MCF 10A (cell line): ENCODE results near the gene PAGR1. TPM values are rescaled to one million over a fixed set of nuclear protein-coding genes. Genes with fewer than 3 reads are reported as not detected.

Experiments used
- BruUV-seq: library from RNA; stranded (reverse); fragments of 400-500 nt; replicated peaks from 2 replicates; lab custom pipeline; 2021; lab: Mats Ljungman, UMichigan
- CTCF ChIA-PET: fragments of 300-600 bp; sonication (Branson Sonifier 250); formaldehyde crosslinking; extraction: SDS; loops from one replicate; lab custom pipeline; 2021; ENCODE audit warnings: antibody characterized with exemption, inconsistent platforms; lab: Yijun Ruan, JAX
- POLR2A ChIA-PET: fragments of 300-600, 350-650 bp; sonication (Branson Sonifier 250); formaldehyde crosslinking; extraction: SDS; loops from one replicate; lab custom pipeline; 2020; ENCODE audit warnings: antibody characterized with exemption, inconsistent platforms; lab: Yijun Ruan, JAX
- DNase-seq: peaks from one replicate; pipeline ENCODE4 v3.0.0-alpha.2; 2018; ENCODE audit not compliant: unreplicated experiment
- H3K27ac Mint-ChIP-seq: one replicate; pipeline ENCODE4 v1.8.0; 2022; ENCODE audit warnings: mild to moderate bottlenecking, low read depth, mixed read lengths; ENCODE audit not compliant: unreplicated experiment
- H3K27me3 Mint-ChIP-seq: one replicate; pipeline ENCODE4 v1.8.0; 2022; ENCODE audit warnings: mixed read lengths; ENCODE audit not compliant: insufficient read depth, unreplicated experiment
- H3K36me3 Mint-ChIP-seq: one replicate; pipeline ENCODE4 v1.8.0; 2022; ENCODE audit warnings: mild to moderate bottlenecking, moderate library complexity, mixed read lengths; ENCODE audit not compliant: insufficient read depth, unreplicated experiment
- H3K4me1 Mint-ChIP-seq: one replicate; pipeline ENCODE4 v1.8.0; 2022; ENCODE audit warnings: mixed read lengths; ENCODE audit not compliant: insufficient read depth, unreplicated experiment
- H3K4me3 Mint-ChIP-seq: one replicate; pipeline ENCODE4 v1.8.0; 2022; ENCODE audit warnings: mild to moderate bottlenecking, moderate library complexity, mixed read lengths; ENCODE audit not compliant: unreplicated experiment
- H3K9me3 Mint-ChIP-seq: one replicate; pipeline ENCODE4 v1.8.0; 2022; ENCODE audit warnings: mixed read lengths; ENCODE audit not compliant: unreplicated experiment
- intact Hi-C: fragments of 100-400 bp; cut with micrococcal nuclease; formaldehyde crosslinking; loops from 2 replicates; pipeline ENCODE4 v1.14.1; 2022
- total RNA-seq: library from RNA; stranded (reverse); gene quantifications from 2 replicates; pipeline ENCODE4 v1.2.3, GENCODE V29; 2022
- TF ChIP-seq, protein P1 (sequence below): fragments of 200-600 bp; IDR thresholded peaks from one replicate; pipeline ENCODE4 v1.8.0; 2022; ENCODE audit warnings: antibody characterized with exemption, mild to moderate bottlenecking; ENCODE audit not compliant: unreplicated experiment

PAGR1 gene
- total RNA-seq, 1 experiment from 2014 or later: 25.0 TPM

DNA sequence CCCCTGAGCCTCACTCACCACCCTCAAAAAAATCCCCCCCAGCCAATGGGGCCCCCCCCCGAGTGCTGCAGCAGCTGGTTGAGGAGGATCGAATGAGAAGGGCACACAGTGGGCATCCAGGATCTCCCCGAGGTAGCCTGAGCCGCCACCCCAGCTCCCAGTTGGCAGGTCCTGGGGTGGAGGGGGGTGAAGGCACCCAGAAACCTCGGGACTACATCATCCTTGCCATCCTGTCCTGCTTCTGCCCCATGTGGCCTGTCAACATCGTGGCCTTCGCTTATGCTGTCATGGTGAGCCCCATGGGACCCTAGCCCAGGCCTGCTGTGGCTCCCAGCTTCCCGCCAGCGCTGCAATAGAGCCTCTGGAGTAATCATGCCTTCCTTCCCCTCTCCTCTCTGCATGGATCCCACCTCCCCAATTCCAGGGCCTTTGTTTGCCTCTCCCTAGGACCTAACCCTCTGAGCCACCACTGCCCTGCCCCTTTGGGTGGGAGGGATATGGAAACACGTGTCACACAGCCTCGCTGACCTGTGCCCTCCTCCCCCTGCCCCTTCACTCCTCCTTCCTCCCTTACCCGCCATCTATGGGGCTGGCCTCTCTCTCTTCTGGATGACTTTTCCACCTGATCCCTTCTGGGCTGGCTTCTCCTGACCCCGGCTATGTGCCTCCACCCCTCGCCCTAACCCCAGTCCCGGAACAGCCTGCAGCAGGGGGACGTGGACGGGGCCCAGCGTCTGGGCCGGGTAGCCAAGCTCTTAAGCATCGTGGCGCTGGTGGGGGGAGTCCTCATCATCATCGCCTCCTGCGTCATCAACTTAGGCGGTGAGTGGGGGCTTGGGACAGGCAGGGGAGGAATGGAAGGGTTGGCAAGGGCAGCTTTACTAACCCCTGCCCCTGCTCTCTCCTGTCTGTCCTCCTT is 2.0 kb upstream of the PAGR1 start:
- ChIA-PET CTCF (interaction anchor here (0.7 kb wide), 1 partner anchor 35 kb away, joined by 3 read pairs; no protein-coding TSS in a partner anchor), POLR2A (interaction anchor here (0.6 to 0.7 kb wide), 2 partner anchors 23 to 745 kb away, joined by 3 read pairs; partner anchors contain the start of gene KIF22)
- no TSS peak for BruUV-seq
- Mint-ChIP-seq H3K4me1 (peaks cover 36% of the 10 kb centered on the region), H3K4me3 (peak overlapping the region; percentile 34), H3K36me3 (peaks cover 31% of the 10 kb centered on the region), H3K9me3 (no peaks in the 10 kb centered on the region), H3K27me3 (no peaks in the 10 kb centered on the region), H3K27ac (no peak overlapping the region)
- DNase-seq: no peak
- TF ChIP-seq, protein P1, sequence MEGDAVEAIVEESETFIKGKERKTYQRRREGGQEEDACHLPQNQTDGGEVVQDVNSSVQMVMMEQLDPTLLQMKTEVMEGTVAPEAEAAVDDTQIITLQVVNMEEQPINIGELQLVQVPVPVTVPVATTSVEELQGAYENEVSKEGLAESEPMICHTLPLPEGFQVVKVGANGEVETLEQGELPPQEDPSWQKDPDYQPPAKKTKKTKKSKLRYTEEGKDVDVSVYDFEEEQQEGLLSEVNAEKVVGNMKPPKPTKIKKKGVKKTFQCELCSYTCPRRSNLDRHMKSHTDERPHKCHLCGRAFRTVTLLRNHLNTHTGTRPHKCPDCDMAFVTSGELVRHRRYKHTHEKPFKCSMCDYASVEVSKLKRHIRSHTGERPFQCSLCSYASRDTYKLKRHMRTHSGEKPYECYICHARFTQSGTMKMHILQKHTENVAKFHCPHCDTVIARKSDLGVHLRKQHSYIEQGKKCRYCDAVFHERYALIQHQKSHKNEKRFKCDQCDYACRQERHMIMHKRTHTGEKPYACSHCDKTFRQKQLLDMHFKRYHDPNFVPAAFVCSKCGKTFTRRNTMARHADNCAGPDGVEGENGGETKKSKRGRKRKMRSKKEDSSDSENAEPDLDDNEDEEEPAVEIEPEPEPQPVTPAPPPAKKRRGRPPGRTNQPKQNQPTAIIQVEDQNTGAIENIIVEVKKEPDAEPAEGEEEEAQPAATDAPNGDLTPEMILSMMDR: no peak
- intact Hi-C loops: no loop called here

GRCh38 chr16:29814592-29814991 is 1.4 kb upstream of the PAGR1 start:
- Mint-ChIP-seq H3K27me3 (no peaks in the 10 kb centered on the region), H3K27ac (no peak overlapping the region), H3K4me1 (peaks cover 43% of the 10 kb centered on the region), H3K4me3 (peak overlapping the region; percentile 34), H3K36me3 (peaks cover 36% of the 10 kb centered on the region), H3K9me3 (no peaks in the 10 kb centered on the region)
- intact Hi-C loops: no loop called here
- BruUV-seq: no TSS peak
- no peak for DNase-seq
- CTCF ChIA-PET: no interaction called here
- POLR2A ChIA-PET: no interaction called here
- TF ChIP-seq, protein P1: no peak

- POLR2A ChIA-PET: interaction anchor here (0.5 to 7.9 kb wide), 16 partner anchors 8 to 843 kb away, joined by 3 to 120 read pairs (median 4); partner anchors contain the start of genes ASPHD1, FBRS, HIRIP3 and KCTD13
- DNase-seq: no peak
- TF ChIP-seq, protein P1: no peak
- intact Hi-C loops: no loop called here
- peak overlapping the region; percentile 94 for H3K27ac Mint-ChIP-seq
- H3K27me3 Mint-ChIP-seq: no peaks in the 10 kb centered on the region
- peaks cover 31% of the 10 kb centered on the region for H3K36me3 Mint-ChIP-seq
- CTCF ChIA-PET: interaction anchor here (0.7 to 5.9 kb wide), 8 partner anchors 7 to 182 kb away, joined by 3 to 50 read pairs (median 4); partner anchors contain the start of gene MAZ
- no TSS peak for BruUV-seq
- H3K4me1 Mint-ChIP-seq: peaks cover 47% of the 10 kb centered on the region
- no peaks in the 10 kb centered on the region for H3K9me3 Mint-ChIP-seq
- peak overlapping the region; percentile 89 for H3K4me3 Mint-ChIP-seq
Observed at GRCh38 chr16:29815032-29815721, 775 bp upstream of the PAGR1 start.
